Panc1 (cell line): ENCODE measurements around the gene SCP2D1.

Experiments used
- POLR2AphosphoS5 ChIP-seq: IDR thresholded peaks from 2 replicates; pipeline ENCODE4 v1.6.1; 2012; ENCODE audit warnings: mild to moderate bottlenecking, low read depth, low read length, moderate library complexity
- TCF7L2 ChIP-seq: IDR thresholded peaks from 2 replicates; pipeline ENCODE4 v1.6.1; 2011; ENCODE audit warnings: mild to moderate bottlenecking, low read depth, low read length, inconsistent platforms
- TF ChIP-seq, protein P1 (sequence below): fragments of 450-650 bp; IDR thresholded peaks from 2 replicates; pipeline ENCODE4 v1.5.1; 2017; ENCODE audit warnings: mild to moderate bottlenecking
- TF ChIP-seq, protein P2 (sequence below), 2 experiments: IDR thresholded peaks; 2 replicates each; pipeline ENCODE4 v1.6.1; 2011 to 2012; ENCODE audit warnings: low read depth in 2 of 2, control low read depth in 1 of 2, low read length in 1 of 2, mild to moderate bottlenecking in 1 of 2, moderate library complexity in 1 of 2; ENCODE audit not compliant: insufficient read depth in 1 of 2

GRCh38 chr20:18853946-18854646 is 40.5 kb downstream of the SCP2D1 start:
- TF ChIP-seq, protein P1, sequence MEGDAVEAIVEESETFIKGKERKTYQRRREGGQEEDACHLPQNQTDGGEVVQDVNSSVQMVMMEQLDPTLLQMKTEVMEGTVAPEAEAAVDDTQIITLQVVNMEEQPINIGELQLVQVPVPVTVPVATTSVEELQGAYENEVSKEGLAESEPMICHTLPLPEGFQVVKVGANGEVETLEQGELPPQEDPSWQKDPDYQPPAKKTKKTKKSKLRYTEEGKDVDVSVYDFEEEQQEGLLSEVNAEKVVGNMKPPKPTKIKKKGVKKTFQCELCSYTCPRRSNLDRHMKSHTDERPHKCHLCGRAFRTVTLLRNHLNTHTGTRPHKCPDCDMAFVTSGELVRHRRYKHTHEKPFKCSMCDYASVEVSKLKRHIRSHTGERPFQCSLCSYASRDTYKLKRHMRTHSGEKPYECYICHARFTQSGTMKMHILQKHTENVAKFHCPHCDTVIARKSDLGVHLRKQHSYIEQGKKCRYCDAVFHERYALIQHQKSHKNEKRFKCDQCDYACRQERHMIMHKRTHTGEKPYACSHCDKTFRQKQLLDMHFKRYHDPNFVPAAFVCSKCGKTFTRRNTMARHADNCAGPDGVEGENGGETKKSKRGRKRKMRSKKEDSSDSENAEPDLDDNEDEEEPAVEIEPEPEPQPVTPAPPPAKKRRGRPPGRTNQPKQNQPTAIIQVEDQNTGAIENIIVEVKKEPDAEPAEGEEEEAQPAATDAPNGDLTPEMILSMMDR: no peak
- no peak for TF ChIP-seq POLR2AphosphoS5
- TF ChIP-seq, protein P2, sequence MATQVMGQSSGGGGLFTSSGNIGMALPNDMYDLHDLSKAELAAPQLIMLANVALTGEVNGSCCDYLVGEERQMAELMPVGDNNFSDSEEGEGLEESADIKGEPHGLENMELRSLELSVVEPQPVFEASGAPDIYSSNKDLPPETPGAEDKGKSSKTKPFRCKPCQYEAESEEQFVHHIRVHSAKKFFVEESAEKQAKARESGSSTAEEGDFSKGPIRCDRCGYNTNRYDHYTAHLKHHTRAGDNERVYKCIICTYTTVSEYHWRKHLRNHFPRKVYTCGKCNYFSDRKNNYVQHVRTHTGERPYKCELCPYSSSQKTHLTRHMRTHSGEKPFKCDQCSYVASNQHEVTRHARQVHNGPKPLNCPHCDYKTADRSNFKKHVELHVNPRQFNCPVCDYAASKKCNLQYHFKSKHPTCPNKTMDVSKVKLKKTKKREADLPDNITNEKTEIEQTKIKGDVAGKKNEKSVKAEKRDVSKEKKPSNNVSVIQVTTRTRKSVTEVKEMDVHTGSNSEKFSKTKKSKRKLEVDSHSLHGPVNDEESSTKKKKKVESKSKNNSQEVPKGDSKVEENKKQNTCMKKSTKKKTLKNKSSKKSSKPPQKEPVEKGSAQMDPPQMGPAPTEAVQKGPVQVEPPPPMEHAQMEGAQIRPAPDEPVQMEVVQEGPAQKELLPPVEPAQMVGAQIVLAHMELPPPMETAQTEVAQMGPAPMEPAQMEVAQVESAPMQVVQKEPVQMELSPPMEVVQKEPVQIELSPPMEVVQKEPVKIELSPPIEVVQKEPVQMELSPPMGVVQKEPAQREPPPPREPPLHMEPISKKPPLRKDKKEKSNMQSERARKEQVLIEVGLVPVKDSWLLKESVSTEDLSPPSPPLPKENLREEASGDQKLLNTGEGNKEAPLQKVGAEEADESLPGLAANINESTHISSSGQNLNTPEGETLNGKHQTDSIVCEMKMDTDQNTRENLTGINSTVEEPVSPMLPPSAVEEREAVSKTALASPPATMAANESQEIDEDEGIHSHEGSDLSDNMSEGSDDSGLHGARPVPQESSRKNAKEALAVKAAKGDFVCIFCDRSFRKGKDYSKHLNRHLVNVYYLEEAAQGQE (IDR thresholded peaks at IDR 0.05; ENCODE audit: insufficient read depth in 1 of 2, low read depth in 2 of 2, low read length in 1 of 2): no peak
- no peak for TF ChIP-seq TCF7L2
